Stimulated activated CD4-positive, alpha-beta T cell treated with anti-CD3 and anti-CD28 coated beads, Interleukin-2, amount 100 ng/mL, for 24 hours (primary cell): ENCODE measurements around the gene RAB5B.

Experiments
- DNase-seq, 2 donors: peaks; one replicate each; pipeline ENCODE4 v3.0.0-alpha.2; 2020

The RAB5B gene, protein sequence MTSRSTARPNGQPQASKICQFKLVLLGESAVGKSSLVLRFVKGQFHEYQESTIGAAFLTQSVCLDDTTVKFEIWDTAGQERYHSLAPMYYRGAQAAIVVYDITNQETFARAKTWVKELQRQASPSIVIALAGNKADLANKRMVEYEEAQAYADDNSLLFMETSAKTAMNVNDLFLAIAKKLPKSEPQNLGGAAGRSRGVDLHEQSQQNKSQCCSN

DNA sequence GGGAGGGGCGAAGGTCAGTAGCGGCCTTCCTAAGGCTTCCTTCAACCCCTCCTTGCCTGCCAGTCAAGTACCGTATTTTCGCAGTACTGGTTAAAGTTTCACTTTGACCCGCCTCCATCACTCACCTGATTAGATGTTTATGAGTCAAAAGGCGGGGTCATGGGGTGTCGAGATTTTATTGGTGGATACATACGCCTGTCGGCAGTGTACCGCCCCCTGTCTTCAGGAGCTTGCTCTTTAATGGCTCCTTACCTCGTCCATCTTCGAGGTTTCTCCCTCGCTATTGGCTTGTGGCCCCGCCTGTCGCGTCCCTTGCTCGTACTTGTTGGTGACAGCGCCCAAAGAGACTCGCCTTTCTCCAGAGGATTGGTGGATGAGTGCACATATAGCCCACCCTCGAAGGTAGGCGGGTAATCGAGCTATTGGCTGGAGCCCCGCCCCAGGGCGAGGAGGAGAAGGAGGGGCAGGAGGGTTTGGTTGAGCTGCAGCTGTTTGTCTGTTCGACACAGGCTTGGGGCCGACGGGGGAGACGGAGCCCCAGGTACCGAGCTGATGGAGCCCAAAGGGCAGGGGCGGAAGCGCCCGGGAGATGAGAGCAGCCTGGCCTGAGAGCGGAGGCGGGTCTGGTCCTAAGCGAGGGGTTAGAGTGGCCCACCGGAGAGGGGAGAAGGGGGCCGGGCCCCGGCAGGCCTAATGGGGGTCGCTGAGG is at the start of gene RAB5B:
TSS of gene RAB5B (plus strand) at position 480 of the 709 bp plus-strand sequence. CDS start 12,883 bp downstream, outside the sequence.
- DNase-seq = peak; percentile 95 to 97

DNA sequence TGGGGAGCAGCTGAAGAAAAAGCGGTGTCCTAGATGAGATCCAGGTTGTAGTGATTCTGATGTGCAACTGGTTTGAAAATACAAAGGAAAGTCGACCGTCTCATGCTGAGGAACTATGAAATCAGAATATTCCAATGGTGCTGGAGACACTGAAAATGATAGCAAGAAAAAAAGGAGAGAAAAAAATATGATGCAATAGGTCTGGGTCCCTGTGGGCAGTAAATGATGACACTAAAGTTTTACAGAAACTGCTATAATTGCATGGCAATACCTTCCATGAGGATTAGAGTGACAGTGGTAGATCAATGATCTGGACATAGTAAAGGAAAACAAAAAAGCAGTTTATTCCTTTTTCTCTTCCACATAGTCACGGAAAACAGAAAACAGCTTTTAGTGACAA is 48.5 kb upstream of the RAB5B start:
- DNase-seq = no peak

DNA sequence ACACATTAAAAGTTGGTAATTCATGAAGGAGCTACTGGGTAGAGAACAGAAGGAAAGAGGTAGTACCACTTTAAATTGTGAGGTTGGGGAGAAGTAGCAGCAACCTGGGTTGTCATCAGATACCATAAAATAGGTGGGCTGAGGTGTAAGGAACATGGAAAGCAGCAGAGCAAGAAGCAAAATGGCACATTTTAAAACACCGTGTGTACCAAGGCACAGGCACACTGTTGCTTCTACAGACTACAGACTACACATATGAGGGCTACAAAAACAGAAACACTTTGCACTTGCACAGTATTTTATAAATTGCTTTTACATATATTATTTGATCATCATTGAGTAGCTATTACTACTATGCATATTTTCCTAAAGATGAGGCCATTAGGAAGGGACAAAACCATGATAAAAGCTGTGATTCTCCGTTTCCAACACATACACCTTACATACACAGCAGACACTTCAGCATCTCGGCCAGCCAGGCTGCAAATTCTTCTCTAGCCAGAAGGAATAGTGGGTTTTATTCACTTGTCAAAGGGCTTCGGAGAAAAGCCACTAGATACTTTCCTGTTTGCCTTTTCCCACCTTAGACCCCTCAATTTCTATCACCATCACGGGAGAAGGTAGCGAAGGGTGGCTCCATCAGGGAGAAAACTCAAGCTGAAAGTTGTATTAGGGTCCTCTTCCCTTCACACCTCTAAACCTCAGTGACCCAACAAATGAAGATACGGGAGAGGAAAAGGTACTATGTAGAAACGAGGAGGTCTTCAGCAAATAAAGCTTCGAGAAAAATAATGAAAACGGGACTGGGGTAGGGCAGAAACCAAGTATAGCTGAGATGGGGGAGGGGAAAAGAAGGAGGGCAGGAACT is 47.8 kb upstream of the RAB5B start:
- DNase-seq = no peak

DNA sequence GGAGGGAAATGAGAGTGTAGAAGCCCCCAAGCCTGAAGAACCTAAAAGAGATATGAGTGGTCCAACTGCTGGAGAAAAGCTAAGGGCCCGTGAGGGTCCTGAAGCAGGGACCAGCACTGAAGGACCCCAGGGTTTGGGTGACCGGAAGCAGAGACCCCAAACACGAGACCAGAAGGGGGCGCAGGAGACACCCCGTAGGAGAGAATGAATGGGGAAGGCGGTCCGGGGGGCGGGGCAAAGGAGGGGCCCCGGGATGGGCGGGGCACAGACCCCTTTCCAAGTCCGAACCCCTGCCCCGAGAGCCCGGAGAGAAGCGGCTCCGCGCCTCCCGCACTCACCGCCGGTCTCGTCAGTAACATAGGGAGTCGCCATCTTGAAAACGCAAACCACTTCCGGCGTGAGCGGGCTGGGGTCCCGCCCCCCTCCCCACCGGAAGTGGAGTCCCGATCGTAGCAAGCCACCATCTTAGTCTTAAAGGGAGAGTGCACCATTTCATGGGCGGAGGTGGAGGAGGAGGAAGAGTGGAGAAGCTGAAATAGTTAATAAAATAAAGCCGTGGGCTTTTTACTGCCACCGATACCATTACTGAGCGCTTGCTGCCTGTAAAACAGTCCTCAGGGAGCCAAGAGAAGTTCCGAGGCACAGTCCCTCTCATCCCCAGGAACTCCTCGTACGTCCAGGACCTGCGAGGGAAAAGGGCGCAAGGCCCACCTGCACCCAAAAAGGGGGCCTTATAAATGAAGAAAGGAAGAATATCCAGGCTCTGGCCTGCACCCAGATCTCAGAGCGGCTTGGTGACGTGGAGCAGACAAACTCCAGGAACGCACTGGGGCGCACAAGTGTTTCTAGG is 46.9 kb upstream of the RAB5B start:
- peak; percentile 92 for DNase-seq

DNA sequence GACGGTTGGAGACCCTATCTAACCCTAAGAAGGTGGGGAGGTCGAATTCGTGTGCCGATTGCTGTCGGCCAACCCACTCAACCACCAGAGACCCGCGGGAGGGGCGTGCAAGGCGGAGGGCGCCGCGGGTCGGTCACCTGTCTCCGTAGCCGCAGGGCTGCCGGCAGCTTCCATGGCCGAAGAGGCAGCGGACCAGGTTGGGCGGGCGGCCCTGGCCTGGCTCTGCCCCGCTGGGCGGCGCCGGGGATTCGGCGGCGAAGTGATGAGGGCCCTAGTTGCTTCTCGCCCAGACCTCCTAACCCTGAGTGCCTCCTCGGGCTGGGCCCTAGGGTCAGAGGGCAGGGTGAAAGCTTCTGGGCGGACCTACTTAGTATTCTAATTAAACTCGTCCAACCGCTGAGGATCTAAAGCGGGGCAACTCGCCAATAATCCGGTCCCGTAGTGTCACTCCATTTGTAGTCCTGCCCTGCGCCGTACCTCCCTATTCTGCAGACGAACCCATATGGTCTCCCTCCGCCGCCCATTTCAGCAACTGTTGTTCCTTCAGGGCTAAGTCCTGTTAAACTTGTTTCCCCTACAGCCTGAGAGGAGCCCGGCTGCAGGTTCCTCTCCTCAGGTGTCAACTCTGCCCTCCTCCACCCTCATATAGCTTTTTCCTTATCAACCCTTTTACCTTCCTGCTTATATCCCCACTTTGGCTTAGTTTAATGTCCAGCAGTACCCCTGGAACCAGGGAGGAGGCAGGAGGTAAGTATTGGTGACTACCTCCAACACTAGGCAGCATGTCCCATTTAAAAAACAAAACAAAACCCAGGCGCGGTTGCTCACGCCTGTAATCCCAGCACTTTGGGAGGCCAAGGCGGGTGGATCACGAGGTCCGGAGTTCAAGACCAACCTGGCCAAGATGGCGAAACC is 46.0 kb upstream of the RAB5B start, which contains the start of gene PYM1:
TSS of gene PYM1 (minus strand) at position 307 of the 915 bp plus-strand sequence. CDS start at position 174, 133 bp downstream.
- peak; percentile 73 to 74 for DNase-seq

DNA sequence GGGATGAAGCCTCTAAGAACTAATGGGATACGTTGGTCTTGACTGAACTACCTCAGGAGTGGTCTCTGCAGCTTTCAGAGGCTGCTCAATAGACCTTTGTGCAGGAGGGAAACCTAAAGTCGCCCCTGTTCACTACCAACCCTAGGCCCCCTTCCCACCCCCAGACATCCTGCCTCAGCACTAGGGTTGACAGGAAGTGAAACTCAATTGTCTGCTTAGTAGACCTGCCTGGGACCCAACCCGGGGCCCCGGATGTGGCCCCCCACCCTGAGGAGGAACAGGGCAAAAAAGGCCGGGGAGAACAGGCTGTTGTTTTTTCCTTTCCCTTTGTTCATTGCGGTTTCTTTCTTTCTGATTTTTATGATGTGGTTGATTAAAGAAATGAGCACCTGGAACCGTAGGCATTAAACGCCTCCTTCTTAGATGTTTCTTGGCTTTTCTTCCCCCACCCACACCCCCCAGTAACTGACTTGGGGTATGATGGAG is 44.5 kb upstream of the RAB5B start:
- peak; percentile 82 to 83 for DNase-seq

DNA sequence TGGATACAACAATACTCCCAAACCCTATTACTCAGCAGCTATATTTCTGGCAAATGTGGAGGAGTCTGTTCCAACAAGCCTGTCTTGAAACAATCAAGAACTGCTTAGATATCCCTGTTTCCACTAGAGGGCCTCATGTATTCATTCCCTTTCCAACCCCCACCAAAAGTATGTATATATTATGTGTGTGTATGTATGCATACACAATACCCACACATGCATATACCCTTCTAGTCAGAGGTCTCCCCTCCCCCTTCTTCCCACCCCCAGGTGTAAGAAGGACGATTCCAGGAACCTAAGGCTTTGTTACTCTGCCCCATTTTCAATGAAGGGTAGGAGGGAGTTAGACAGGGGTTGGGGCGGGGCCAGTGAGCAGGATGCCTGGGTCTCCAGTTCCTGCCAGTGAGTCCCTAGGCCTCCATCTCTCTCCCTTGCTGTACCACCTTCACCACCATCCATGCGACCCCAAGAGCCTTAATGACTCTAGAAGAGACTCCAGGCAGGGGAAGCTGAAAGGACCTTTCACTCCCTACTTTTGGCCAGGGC is 43.0 kb upstream of the RAB5B start, which contains the start of gene DGKA:
TSS of gene DGKA (plus strand) at position 392 of the 546 bp plus-strand sequence. CDS start 5,342 bp downstream, outside the sequence.
- peak; percentile 82 to 85 for DNase-seq

DNA sequence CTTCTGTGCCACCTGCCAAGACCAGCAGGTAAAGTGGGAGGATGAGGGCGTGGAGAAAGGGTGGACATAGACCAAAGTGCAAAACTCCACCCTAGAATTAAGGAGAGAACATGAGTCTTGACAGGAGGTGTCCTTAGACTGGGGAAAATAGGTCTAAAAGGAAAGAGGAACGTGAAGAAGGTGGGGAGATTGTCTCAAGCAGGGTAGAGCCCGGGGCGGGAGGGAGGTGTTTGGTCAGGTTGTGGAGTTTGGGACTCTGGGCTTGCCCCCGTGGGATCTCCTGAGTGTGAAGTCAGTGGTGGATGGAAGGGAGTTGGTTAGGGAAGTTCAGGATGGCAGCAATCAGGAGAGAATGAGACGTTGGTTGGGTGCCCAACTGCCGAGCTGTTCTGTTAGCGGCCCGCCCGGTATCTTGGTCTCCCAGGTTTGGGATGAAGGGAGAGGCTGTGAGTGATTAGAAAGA is 42.5 kb upstream of the RAB5B start:
- no peak for DNase-seq

DNA sequence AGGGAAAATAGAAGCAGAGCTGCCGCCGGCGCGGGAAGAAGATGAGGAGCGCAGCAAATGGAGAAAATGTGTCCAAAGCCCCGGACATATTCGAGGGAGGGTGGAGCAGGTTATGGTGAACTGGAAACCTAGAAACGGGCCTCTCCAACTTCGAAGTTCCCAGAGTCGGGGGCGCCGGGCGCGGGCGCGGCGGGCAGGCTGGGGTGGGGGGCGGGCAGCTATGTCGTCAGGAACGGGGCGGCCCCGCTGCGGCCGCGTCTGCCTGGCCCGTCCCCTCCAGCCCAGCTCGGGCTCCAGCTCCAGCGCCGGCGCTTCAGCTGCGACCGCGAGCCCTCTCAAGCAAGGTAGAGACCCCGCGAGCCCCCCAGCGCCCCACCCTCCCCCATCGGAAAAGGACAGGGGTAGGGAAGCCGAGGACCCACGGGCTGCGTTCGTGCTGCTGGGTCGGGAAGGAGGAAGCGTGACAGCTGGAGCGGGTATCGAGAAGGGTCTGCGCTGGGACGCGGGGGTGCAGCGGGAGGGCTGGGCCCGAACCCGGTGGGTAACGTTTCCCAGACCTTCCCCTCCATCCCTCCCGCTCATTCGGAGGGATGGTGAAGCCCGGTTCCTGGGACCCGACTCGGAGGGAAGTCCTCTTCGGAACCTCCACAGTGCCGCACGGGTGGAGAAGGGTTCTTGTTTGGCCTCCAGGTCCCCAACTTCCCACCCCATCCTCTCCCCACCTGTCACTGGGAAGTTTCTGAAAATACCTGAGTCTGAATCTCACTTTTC is 41.9 kb upstream of the RAB5B start:
- DNase-seq = peak; percentile 41 to 51

DNA sequence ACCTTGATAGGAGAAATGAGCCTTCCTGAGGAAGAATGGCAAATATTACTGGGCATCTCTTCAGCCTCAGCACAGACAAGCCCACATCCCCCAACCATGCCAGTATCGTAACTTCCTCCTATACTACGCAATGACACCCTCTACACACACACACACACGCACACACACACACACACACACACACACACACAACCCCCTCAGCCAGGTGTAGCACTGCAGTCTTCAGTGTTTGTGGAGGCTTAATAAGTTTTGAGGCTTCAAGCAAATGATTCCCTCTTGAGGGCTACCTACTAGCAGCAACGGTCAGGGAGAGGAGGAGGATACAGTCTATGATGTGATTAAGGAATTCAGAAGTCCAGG is 41.3 kb upstream of the RAB5B start:
- DNase-seq = peak; percentile 51 to 57

DNA sequence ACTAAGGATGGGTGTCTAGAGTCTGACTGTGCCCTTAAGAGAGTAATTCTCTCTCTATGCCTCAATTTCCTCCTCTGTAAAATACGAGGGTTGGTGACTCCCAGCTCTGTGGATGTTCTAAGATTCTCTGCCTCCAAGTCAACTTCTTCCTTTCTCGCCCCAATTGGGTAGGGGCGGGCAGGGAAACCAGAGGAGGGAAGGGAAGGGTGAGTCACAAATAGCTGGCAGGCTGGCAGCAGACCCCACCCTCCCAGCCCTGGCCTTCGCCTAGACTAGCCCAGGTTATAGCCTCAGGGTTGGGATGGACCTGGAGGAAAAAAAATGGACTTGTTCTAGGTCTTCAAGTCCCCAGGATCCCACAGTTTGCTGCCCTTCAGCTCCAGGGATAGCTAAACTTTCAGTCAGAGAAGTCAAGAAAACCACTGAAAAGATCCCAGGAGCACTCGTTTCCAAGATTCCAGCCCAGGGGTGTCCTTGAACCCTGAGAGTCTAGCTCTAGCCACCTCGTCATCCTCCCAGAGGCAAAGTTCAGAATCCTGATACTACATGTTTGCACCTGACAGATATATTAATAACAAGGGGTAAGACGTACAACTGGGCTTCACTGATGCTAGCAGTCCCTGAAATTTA is 40.6 kb upstream of the RAB5B start:
- no peak for DNase-seq

DNA sequence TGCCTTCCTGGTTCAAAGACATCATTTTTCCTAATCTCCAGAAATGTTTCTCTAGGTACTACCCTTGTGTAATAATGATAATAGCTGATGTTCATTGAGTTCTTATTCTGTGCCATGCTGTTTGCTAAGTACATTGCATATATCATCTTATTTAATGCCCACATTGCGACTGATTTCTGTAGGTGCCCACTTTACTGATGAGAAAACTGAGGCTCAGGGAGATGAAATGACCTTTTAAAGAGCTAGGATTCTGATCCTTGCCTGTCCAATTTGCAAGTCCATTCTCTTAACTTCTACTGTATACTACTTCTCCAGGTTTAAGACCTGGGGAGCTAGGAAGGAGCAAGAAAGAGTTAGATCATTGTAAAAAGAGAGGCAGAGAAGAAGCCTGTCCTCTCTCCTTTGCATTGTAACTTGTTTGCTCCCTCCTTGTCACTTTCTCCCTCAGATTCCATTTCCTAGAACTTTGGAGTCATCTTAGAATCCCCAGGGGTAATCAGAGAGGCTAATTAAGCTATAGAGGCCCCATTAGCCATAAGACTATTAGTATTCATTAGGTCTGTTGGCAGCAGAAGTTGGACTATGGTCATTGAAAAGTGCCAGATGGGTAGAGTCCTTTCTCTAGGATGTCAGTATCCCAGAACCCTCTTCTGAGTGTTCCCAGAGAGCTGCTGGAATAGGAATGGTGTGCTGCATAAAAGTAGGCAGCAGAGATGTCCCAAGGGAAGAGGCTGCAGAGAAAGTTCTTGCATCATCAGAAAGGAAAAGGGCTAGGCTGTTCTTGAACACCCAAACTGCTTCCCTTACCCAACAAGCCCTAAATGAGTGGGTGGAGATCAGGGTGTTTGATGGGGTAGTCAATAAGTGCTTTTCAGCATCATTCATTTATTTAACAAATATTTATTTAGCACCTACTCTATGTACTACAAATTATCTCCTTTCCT is 39.8 kb upstream of the RAB5B start:
- no peak for DNase-seq

DNA sequence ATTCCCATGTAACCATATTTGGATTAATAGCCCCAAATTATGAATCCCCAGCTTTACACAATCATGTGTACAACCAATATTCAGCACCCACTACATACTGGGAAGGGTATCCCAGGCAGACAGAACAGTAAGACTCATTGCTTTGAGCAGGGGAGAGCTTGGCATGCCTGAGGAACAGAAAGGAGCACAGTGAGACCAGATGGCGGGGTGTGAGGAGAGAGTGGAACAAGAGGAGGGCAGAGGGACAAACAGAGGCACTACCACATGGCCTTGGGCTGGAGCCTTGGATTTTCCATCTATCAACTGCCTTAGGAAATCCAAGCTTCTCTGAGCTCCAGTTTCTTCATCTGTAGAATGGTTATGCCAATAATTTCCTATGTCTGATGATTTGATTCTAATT is 39.1 kb upstream of the RAB5B start:
- no peak for DNase-seq

DNA sequence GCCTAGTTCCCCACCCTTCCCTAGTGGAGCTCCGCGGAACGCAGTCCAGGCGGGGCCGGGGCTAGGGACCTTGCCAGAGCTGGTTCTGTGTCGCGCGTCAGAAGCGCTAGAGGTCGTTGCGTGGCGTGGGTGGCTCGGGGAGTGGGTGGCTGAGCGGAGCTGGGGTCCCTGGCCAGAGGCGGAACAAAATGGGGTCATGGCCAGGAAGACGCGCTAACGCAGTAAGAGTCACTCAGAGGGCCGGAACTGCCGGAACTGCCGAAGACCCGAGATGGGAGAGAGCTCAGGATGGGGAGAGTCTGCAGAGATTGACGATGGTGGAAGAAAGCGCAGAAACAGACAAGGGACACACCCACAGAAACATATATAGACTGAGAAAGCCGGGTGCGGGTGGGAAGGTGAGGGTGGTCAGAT is 38.1 kb upstream of the RAB5B start:
- DNase-seq = peak; percentile 52 to 54

DNA sequence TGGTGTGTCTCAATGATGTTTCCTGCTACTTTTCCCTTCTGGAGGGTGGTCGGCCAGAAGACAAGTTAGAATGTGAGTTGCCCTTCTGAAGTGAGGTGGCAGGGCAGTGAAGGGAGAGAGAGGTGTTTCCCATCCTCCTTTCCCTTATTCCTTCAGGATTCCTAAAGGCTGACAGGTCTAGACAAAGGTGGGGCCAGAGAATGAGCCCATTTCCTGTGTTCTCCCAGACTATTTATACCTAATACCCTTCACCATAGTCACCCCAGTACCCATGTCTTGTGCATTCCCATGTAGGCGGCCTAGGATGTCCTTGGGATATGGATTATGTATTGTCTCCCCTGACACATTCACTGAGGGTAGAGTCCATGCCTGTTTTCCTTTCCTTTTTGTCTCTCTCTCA is 35.9 kb upstream of the RAB5B start:
- no peak for DNase-seq

DNA sequence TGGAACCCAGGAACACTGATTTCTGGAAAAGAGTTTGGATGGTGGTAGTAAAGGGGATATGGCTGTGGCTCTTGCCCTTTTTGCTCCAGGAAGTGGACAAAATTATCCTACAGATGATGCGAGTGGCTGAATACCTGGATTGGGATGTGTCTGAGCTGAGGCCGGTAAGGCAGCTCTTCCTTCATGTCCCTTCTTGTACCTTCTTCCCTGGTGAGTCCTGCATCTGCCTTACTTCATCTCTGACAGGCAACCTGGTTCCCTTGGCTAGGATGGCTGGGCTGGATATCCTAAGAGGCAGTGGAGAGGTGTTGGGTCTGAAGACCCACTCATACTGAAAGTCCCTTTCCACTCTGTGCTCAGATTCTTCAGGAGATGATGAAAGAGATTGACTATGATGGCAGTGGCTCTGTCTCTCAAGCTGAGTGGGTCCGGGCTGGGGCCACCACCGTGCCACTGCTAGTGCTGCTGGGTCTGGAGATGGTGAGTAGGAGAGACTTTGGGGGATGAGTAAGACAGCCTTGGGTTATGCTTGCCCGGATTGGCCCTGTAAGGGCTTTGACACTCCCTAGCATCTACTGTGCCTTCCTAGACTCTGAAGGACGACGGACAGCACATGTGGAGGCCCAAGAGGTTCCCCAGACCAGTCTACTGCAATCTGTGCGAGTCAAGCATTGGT is 34.9 kb upstream of the RAB5B start:
- DNase-seq = peak in 1 of 2 donors; percentile 26

DNA sequence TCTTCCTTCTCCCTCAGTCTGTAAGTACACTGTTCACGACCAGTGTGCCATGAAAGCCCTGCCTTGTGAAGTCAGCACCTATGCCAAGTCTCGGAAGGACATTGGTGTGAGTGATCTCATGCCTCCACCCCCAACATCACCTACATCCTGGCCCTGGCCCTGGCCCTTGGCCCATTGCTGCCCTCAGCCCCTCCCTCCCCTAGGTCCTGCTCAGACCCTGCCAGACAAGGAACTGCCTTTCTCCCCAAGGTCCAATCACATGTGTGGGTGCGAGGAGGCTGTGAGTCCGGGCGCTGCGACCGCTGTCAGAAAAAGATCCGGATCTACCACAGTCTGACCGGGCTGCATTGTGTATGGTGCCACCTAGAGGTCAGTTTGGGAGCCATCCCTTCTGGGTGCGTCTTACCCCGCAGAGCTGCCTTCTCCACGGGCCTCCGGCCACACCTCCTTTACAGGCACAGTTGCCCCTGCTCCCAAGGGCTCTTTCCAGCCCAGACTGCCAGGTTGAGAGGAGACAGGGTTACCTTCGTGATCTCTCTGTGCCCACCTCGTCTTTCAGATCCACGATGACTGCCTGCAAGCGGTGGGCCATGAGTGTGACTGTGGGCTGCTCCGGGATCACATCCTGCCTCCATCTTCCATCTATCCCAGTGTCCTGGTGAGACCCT is 33.7 kb upstream of the RAB5B start:
- DNase-seq = peak; percentile 83 to 87
